ENCODE results near the gene HUNK. TPM values are rescaled to one million over a fixed set of nuclear protein-coding genes. Genes with fewer than 3 reads are reported as not detected.
"Not testable (repeated sequence)": the region's sequence is repeated elsewhere in the genome, so short reads cannot be mapped to it uniquely, and the experiment has no call there.

The HUNK gene
- total RNA-seq, 2 donors from 2014 or later = 0.20 to 2.0 TPM

DNA sequence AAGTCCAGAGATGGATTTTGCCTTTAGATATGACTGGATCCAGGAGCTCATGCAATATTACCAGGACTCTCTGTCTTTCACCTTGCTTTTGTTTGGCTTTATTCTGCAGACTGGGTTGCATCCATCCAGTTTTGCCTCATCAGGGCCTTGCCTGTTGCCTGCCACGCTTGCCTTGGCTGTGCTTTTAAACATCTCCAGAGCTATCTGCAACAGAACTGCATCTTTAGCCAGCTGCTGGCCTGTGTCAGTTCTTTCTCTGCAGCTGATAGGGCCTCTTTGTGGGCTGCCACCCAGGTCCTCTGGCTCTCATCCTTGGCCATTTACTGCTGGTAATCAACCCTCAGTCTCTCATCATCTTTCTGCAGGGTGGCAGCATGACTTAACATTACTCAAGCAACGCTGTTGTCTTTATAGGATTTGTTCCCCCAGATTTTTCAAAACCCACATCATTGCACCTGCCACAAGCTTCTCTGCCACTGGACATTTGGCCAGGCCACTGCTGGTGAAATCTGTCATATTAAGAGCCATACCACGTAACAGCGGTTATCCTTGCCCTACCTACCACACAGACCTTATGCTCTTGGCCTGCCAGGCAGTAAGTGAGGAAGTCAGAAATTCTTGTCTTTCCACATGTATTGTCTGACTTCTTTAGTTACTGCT, 24.4 kb upstream of the HUNK start:
- Histone ChIP-seq H3K36me3 (no peaks in the 10 kb centered on the region), H3K4me1 (no peaks in the 10 kb centered on the region), H3K27ac (no peak overlapping the region), H3K9me3 (no peaks in the 10 kb centered on the region), H3K27me3 (no peaks in the 10 kb centered on the region), H3K4me3 (no peak overlapping the region)
- no peak for DNase-seq (ENCODE audit: low spot score)
- TF ChIP-seq, protein P1, sequence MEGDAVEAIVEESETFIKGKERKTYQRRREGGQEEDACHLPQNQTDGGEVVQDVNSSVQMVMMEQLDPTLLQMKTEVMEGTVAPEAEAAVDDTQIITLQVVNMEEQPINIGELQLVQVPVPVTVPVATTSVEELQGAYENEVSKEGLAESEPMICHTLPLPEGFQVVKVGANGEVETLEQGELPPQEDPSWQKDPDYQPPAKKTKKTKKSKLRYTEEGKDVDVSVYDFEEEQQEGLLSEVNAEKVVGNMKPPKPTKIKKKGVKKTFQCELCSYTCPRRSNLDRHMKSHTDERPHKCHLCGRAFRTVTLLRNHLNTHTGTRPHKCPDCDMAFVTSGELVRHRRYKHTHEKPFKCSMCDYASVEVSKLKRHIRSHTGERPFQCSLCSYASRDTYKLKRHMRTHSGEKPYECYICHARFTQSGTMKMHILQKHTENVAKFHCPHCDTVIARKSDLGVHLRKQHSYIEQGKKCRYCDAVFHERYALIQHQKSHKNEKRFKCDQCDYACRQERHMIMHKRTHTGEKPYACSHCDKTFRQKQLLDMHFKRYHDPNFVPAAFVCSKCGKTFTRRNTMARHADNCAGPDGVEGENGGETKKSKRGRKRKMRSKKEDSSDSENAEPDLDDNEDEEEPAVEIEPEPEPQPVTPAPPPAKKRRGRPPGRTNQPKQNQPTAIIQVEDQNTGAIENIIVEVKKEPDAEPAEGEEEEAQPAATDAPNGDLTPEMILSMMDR (IDR thresholded peaks at IDR 0.05) = no peak

DNA sequence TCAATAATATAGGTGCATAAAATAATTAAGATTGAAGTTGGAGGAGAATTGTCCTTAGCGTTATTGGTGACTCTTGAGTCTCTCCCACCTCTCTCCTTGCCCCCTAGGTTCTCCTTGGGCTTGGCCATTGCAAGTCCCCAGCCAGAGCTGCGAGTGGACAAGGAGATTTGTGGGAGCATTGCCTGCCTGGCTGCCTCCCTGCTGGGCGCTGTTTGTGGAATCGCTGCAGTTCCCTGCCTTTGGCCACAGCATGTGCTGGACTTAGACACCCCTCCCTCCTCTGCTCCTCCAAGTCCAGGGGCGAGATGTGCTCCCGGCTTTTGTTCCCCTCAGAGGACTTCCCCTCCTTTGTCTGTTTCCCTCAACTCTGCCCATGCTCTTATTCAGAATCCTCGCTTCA, 21.9 kb upstream of the HUNK start:
- H3K36me3 ChIP-seq = no peaks in the 10 kb centered on the region
- TF ChIP-seq, protein P1 (IDR thresholded peaks at IDR 0.05) = no peak
- H3K9me3 ChIP-seq = no peaks in the 10 kb centered on the region
- H3K27me3 ChIP-seq = no peaks in the 10 kb centered on the region
- no peaks in the 10 kb centered on the region for H3K4me1 ChIP-seq
- H3K27ac ChIP-seq = no peak overlapping the region
- no peak for DNase-seq (ENCODE audit: low spot score)
- H3K4me3 ChIP-seq = no peak overlapping the region

DNA sequence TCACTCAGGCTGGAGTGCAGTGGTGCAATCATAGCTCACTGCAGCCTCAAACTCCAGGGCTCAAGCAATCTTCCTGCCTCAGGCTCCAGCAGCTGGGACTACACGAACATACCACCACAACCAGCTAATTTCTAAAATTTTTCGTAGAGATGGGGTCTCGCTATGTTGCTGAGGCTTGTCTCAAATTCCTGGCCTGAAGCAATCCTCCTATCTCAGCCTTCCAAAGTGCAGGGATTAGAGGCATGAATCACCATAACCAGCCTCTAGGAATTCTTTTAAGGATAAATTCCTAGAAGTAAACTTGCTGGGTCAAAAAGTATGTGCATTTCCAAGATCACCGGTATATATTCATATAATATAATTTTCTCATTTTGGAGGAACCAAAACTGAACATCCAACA, 17.6 kb upstream of the HUNK start:
- TF ChIP-seq, protein P1 (IDR thresholded peaks at IDR 0.05) = no peak
- no peaks in the 10 kb centered on the region for H3K4me1 ChIP-seq
- H3K27ac ChIP-seq = no peak overlapping the region
- DNase-seq (ENCODE audit: low spot score) = no peak
- H3K36me3 ChIP-seq = no peaks in the 10 kb centered on the region
- H3K4me3 ChIP-seq = no peak overlapping the region
- H3K27me3 ChIP-seq = no peaks in the 10 kb centered on the region
- H3K9me3 ChIP-seq = no peaks in the 10 kb centered on the region

DNA sequence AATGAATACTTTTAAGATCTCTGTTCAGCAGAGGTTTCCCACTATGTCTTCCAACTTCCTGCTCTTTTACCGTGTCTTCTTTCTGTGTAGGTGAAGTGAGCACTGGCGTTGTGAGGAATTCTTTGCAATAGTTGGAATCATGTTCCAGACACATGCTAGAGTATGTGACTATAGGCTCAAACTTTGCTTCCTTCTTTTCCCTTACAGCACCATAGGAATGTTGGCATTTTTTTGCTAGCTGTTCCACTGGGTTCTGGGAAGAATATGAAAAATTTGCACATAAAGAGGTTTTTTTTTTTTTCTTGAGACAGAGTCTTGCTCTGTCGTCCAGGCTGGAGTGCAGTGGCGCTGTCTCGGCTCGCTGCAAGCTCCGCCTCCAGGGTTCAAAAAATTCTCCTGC, 15.7 kb upstream of the HUNK start:
- no peaks in the 10 kb centered on the region for H3K9me3 ChIP-seq

DNA sequence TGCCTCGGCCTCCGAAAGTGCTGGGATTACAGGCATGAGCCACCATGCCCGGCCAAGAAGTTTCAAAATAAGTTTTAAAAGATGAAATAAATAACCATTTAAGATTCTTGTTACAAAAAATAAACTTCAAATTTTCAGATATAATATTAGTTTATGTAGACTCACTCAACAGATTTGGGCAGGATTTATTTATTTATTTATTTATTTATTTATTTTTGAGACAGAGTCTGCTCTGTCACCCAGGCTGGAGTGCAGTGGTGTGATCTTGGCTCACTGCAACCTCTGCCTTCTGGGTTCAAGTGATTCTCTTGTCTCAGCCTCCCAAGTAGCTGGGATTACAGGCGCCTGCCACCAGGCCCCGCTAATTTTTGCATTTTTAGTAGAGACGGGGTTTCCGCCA, 15.2 kb upstream of the HUNK start:
- H3K4me3 ChIP-seq; H3K27ac ChIP-seq; H3K4me1 ChIP-seq; H3K27me3 ChIP-seq; H3K36me3 ChIP-seq; DNase-seq (ENCODE audit: low spot score); H3K9me3 ChIP-seq: not testable (repeated sequence)

More for the DNA sequence above, 15.7 kb upstream of the HUNK start:
- Histone ChIP-seq H3K4me3 (no peak overlapping the region), H3K27me3 (no peaks in the 10 kb centered on the region), H3K4me1 (no peaks in the 10 kb centered on the region), H3K36me3 (no peaks in the 10 kb centered on the region), H3K27ac (no peak overlapping the region)
- peak; percentile 4 for DNase-seq (ENCODE audit: low spot score)
- TF ChIP-seq, protein P1 (IDR thresholded peaks at IDR 0.05) = no peak

DNA sequence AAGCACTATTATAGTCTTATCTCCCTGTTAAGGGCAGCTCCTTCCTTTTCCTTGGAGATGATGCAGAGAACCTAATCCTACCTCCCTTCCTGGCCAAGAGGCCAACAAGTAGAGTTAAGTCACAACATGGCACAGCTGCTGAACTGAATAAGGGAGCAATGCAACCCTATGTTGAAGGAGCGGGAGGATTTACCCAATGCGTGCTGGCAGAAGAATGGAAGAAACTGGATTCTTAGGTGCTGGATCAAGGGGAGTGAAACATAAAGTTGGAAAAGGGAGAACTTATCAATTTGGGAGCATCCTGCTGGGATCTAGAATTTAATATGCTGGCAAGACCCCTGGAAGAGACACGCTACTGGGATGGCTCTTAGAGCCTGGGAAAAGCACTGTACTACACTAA, 12.0 kb upstream of the HUNK start:
- H3K9me3 ChIP-seq = no peaks in the 10 kb centered on the region
- H3K4me1 ChIP-seq = peaks cover 0 to 2% of the 10 kb centered on the region in 2 donors
- no peaks in the 10 kb centered on the region for H3K36me3 ChIP-seq
- no peaks in the 10 kb centered on the region for H3K27me3 ChIP-seq
- no peak overlapping the region for H3K27ac ChIP-seq
- TF ChIP-seq, protein P1 (IDR thresholded peaks at IDR 0.05) = no peak
- no peak overlapping the region for H3K4me3 ChIP-seq
- peak; percentile 34 for DNase-seq (ENCODE audit: low spot score)

Data from right atrium auricular region (tissue), 2 donors.